COLO668 (cell line): ENCODE measurements around the gene RSBN1L.
A peak's percentile ranks its signal among the peaks of the same experiment; 100 is the strongest.
"Not testable (repeated sequence)": the region's sequence is repeated elsewhere in the genome, so short reads cannot be mapped to it uniquely, and the experiment has no call there.

Source experiments
- DNase-seq: peaks from one replicate; lab custom pipeline; 2025; ENCODE audit not compliant: unreplicated experiment; lab: John Stamatoyannopoulos, UW

RSBN1L gene

DNA sequence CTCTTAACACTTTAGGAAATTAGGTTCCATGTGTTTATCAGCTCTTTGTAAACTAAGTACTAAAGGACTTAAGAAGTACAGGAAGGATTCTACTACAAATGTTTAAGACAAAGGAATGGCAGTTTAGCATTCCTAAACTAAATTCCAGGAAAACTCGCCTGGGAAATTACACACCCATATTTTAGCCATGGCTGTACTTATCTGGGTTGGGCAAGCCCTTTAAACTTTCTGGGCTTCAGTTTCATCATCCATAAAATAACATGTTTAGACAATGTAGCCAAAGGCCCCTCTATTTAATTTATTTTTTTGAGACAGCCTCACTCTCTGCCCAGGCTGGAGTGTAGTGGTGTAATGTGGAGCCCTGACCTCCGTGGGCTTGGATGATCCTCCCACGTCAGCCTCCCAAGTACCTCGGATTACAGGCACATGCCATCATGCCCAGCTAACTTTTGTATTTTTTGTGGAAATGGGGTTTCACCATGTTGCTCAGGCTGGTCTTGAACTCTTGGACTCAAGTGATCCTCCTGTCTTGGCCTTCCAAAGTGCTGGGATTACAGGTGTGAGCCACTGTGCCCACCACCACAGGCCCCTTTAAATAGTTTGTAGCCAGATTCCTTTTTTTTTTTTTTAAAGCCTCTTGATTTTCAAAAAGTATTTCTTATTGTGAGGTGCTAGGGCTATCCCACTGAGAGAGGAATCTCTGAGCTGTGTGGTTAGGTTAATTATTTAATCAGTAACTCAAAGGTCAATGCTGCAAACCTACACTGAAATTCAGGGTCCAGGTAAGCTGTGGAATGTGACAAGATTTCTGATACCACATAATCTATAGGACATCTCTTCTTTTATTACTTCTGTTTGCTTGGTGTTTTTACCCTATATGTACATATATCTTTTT is 69.9 kb downstream of the RSBN1L start:
- DNase-seq: no peak

DNA sequence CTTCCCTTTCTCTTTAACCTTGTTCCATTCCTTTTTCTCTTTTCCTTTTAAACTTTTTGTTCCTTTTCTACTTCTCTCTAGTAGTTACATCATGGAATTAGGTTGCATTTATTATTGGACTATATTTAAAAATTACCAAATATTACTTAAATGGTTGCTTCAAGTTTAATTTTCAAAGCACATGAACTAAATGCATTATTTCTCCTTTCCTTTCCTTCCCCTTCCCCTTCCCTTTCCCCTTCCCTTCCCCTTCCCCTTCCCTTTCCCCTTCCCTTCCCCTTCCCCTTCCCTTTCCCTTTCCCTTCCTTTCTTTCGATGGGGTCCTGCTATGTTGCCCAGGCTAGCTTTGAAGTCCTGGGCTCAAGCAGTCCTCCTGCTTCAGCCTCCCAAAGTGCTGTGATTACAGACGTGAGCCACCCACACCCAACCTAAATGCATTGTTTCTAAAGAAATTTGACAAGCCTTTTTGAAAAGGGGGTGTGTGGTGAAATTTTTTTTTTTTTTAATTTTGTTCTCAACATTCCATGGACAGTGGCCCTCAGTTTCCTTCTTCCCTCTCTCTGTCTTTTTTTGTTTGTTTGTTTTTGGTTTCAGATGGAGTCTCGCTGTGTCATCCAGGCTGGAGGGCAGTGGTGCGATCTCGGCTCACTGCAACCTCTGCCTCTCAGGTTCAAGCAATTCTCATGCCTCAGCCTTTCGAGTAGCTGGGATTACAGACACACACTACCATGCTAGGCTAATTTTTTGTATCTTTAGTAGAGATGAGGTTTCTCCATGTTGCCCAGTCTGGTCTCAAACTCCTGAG is 70.7 kb downstream of the RSBN1L start:
- DNase-seq: no peak

DNA sequence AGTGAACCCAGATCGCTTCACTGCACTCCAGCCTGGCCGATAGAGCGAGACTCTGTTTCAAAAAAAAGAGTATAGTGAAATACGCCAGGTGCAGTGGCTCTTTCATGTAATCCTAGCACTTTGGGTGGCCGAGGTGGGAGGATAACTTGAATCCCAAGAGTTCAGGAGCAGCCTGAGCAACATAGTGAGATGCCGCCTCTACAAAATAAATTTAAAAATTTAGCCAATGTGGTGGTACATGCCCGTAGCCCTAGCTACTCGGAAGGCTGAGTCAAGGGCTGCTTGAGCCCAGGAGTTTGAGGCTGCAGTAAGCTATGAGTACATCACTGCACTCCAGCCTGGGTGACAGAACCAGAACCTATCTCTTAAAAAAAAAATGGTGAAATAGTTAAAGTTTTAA is 74.1 kb downstream of the RSBN1L start:
- DNase-seq: no peak

DNA sequence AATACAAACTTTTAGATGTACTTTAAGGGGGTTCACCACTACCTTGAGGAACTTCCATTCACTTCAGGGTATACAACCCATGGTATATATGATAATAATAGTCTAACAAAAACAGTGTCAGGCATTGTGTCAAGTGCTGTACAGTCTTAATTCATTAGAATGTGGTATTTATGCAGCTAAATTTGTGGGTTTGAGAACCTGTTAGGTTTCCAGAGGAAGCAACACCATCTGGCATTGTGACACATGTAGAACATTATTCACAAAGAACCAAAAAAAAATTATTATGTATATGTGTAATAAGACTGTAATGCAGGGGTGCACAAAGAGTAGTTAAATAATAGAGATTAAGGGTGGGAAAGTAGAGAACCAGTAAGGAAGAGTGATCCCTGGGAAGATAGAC is 75.6 kb downstream of the RSBN1L start:
- DNase-seq: no peak

DNA sequence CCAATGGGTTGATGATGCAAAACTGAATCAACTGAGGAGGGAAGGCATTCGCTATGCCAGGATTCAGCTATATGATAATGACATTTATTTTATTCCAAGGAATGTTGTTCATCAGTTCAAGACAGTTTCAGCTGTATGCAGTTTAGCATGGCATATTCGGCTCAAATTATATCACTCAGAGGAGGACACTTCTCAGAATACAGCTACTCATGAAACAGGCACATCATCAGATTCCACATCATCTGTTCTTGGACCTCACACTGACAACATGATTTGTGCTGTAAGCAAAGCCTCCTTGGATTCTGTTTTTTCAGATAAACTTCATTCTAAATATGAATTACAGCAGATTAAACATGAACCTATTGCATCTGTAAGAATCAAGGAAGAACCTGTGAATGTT is 82.3 kb downstream of the RSBN1L start:
- no peak for DNase-seq

DNA sequence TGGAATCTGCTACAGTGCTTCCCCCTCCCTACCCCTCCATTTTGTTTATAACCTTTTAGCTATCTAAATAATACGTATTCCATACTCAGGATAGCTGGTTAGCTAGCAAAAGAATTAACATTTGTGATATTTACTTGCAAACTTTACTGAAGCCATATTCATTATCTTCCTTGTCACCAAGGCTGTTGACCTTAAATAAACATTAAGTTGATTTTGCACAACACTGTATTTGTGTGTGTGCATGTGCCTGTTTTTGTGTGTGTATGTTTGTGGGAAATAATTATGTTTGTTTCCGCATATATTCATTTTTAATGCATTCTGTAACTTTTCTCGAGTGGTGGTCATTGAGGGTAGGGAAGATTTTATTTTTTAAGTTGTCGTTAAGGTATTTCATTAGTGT is 86.1 kb downstream of the RSBN1L start:
- DNase-seq: no peak

DNA sequence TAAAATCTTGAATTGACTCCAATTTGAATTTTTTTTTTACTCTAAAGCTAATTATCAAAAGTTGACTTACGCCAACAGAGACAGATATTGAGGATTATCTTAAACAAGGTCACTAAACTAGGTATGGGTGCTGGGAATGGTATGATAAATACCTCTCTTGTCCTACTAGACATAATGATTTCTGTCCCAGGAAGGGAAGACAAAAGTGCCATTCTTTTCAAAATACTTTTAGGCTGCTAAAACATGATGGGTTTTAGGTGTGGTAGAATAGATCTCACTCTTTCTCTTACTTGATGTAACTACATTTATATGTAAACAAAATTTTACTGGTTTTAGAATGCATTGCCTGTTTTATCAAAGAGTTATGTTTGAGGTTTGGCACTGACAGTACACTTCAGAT is 86.9 kb downstream of the RSBN1L start:
- no peak for DNase-seq

DNA sequence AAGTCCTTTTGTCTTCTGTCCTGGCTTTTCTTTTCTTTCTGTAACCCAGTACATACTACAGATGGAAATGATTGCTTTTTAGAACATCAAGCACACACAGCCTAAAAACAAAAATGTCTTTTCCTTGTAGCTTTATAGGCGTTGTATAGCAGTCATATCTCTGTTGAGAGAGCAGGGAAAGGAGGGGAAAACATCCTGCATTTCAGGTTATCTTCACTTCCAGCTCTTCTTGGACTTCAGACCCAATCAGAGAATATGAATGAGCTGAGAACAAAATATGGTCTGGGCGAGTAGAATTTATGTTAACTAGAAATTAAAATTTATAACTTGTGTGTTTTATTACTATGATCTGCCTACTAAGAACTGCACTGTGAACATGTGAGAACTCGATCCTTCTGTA is 87.3 kb downstream of the RSBN1L start:
- DNase-seq: no peak

DNA sequence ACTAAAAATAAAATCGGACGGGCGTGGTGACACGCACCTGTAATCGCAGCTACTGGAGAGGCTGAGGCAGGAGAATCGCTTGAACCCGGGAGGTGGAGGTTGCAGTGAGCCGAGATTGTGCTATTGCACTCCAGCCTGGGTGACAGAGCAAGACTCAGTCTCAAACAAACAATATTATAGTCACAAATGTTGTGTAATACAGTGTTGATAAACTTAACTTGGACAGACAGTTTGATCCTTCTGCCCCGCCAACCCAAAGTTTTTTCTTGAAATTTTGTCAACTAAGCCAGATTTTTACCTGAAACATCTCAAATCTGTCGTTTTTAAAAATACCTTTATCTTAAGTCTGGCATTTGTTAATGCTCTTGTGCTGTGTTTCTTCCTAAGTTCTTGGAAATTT is 88.2 kb downstream of the RSBN1L start:
- not testable (repeated sequence) for DNase-seq

DNA sequence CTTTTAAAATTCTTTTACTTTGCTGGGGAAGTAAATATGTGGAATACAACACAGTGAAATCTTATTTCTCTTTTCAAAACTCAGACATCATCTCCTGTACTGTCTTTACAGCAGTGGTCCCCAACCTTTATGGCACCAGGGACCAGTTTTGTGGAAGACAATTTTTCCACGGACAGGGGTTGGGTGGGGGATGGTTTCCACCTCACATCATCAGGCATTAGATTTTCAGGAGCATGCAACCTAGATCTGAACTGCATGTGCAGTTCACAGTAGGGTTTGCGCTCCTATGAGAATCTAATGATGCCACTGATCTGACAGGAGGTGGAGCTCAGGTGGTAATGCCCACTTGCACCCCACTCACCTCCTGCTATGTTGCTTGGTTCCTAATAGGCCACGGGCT is 89.8 kb downstream of the RSBN1L start:
- DNase-seq: no peak

DNA sequence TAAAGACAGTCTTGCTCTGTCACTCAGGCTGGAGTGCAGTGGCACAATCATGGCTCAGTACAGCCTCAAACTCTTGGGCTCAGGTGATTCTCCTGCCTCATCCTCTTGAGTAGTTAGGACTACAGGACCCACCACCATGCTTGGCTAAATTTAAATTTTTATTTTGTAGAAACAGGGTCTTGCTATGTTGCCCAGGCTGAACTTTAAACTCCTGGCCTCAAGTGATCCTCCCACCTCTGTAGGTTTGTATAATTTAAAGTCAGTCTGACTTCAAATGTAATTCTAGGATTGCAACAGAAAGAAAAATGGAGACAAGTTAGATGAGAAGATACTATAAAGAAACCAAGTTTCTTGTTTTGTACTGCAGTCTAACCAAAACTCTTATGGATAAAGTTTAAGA is 90.5 kb downstream of the RSBN1L start:
- DNase-seq: no peak

DNA sequence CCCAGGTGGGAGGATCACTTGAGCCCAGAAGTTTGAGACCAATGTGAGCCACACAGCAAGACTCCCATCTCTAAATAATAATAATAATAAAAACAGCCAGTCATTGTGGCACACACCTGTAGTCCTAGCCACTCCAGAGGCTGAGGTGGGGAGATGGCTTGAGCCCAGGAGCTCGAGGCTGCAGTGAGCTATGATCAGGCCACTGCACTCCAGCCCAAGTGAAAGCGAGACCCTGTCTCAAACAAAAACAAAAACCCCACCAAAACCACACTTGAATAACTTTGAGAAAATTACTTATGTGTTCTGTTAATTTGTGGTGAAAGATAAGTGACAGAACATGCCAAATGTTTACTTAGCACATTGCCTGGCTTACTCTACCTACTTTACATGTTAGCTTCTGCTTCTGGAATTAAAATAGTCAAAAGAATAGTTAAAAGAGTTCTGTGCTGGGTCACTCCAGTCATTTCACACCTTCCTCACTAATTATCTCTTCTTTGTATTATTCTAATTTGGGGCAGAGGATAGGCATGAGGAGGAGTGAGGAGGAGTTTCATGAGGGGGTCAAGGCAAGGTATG is 92.2 kb downstream of the RSBN1L start:
- no peak for DNase-seq

DNA sequence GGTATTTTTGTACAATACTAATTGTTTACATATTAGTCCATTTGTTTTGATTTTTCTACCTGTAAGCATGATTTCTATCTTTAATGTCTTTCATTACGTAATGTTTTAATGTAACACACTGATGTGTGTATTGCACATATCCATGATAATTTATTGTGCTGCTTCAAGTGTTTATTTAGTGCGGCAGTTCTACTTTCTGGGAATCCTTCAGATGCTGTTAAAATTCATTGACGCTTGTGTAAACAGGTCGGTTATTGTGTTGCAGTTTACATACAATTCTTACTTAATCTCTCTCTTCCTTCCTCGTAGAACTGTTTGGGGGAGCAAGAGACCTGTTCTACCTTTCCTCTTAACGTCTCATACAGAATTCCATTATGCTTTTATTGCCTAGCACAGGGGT is 95.1 kb downstream of the RSBN1L start:
- no peak for DNase-seq

DNA sequence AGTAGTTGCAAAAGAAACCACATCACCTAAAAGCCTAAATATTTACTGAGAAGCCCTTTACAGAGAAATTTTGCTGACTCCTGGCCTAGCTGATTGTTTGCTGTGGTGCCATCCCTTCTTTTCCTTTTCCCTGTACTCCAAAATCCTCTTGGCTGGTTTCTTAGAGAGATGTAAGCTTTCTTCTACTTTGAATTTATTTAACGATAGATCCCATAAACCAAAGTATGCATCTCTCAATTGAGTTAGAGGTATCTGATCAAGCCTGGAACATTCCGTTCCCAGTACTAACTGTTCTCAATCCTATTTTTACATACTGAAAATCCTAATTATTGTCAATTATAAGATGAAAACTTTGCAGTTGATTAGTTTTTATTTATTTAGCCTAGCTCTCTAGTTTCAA is 95.7 kb downstream of the RSBN1L start:
- DNase-seq: no peak

DNA sequence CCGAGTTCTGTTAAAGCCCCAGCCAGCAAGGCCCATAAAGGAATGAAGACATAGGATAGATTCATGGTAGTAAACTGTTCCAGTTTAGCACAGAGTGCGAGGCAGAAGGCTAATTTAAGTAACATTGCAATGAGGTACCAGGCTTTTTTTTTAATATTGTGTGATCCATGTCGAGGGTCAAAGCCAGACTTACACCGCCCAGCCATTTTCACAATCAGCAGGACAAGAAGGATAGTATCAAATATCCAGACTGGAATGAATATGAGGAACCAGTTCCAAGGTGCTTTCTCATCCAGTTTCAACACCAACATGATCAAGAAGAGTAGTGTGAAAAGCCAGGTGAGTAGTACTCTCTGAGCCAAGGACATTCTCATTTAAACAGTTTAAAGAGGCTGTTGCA is 97.7 kb downstream of the RSBN1L start:
- DNase-seq: no peak

DNA sequence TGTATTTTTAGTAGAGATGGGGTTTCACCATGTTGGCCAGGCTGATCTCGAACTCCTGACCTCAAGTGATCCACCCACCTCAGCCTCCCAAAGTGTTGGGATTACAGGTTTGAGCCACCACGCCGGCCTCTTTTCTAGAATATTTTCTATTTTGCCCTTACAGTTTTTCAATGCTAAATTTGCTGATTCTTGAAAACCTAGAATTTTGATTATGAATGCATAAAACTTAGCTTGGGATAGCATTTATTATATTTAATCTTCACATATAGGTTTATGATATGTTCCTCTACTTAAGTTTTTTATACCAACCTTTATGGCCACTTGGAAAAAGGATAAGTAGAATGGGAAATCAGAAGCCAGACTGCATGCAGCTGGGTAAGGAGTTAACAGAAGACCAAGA is 99.8 kb downstream of the RSBN1L start:
- no peak for DNase-seq

DNA sequence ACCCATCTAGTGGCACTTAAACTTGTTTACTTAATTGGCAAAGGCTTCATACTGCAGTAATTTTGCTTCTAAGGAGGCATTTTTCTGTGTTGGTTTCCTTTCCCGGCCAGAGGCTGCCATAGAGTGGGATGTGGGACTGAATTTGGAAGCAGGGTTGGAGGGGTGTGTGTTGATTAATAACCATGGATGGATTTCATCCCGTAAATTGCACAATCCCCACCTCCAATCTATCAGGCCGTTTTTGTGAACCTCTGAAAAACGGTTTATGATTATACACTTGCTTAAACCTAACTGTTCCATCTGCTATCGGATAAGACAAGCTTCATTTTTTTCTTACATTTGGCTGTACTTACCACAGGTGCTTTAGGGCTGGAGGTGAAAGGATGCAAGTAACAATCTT is 100.7 kb downstream of the RSBN1L start:
- DNase-seq: no peak

DNA sequence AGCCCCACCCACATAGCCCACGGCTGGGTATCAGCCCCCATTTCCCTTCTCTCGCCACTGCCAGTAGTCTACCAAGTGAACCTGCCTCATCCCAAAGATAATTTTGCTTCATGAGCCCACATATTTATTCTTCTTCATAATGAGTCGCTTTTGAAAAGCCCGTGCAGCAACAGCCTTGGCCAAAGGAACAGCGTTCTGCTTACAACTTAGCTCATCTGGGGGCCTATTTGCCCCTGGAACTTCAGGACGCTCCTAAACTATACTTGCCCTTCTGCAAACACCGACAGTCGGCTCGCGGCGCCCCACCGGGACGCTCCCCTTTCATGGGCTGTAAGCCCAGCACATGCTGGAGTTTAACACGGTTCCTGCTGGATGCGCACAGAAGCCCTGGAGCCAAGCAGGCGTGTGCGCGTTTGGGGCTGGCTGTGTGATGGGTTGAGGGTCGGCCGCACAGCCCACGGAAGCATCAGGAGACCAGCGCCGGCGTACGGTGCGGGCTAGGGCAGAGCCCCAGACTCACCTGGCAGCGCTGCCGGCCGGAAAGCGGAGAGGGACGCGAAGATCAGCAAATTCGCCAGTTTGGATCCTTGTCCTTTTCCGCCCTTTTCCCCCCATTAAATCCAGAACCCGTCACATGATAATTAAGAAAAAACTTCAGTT is 101.6 kb downstream of the RSBN1L start:
- peak; percentile 63 for DNase-seq

DNA sequence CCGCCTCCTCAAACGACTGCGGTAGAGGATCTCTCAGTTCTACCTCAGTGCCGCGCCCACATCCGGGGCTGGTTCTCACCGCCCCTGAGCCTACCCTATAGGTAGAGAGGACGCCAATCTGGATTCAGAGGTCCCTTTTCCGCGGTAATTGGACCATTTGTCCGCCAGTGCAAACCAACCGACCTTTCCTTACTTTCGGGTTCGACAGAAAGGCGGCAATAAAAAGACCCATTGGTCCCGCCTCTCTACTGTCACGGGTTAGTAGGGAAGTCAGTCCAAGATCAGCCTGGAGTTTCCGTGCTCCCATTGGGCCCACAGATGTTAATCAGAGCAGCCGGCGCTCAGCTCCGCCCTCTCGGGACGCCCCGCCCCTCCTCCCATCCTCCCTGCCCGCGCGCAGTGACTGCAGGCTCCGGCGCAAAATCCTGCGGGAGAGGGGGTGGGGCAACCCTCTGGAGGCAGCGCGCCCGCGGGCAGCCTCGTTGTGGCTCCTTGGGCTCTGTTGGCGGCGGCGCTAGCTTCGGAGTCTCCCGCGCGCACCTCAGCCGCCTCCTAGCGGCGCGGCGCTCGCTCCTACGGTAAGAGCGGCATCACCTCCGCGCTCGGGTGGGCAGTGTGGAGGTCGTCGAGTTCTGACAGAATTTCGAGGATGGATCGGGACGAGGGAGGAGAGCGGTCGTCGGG is 102.3 kb downstream of the RSBN1L start, which contains the start of the genes PHTF2 and TMEM60:
PHTF2 (plus strand) TSS at position 380 of the 684 bp plus-strand sequence.
TMEM60 (minus strand) TSS at position 41 of the 684 bp plus-strand sequence. CDS start 4,061 bp downstream, outside the sequence.
- DNase-seq: peak; percentile 97

DNA sequence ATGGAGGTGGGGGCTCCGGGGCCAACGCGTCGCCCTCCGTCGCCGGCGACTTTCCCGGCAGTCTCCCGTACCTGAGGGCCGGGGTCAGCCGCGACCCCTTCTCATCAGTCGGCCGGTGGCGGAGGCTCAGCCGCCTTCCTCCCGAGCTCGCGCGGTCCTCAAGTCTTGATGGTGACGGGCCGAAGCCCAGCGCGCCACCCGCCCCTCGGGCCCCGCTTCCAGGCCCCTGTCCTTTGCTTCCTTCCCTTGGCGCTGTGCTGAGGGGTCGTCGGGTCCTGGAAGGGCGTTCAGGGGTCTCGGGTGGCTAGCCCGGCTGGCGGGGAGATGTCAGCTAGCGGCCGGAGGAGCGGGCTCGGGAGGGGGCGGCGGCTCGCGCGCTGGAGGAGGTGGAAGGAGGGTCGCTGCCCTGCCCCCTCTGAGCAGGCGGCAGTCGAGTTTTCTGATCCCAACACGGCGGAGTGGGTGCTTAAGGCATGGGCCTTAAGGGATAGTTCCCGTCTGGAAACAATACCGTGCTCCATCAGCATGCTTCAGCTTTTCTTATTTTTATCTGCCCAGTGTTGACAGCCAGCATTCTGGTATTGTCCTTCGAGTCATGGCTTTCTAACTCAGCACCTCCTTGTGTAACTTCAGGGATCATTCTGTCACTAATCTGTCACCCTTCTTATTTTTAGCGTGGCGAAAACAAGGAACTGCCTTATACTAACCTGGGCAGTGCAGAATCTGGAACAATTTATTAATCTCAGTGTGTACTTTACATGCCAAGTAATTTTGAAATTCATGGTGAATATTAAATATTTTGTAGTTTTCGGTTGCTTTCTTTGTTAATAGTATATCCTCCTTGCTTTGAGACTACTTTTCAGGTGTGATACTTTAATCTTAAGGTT is 103.1 kb downstream of the RSBN1L start:
- DNase-seq: peak; percentile 53
